BLaER1 (cell line): ENCODE measurements around the gene MYLK.
A peak's percentile ranks its signal among the peaks of the same experiment; 100 is the strongest.

Experiments
- H3K27ac ChIP-seq: shearing (Covaris generic); formaldehyde crosslinking; 2 replicates; pipeline ENCODE4 v1.8.1; 2022
- H3K27me3 ChIP-seq: shearing (Covaris generic); formaldehyde crosslinking; 2 replicates; pipeline ENCODE4 v1.8.1; 2022
- H3K36me3 ChIP-seq: shearing (Covaris generic); formaldehyde crosslinking; 2 replicates; pipeline ENCODE4 v1.8.1; 2022
- H3K4me1 ChIP-seq: shearing (Covaris generic); formaldehyde crosslinking; 2 replicates; pipeline ENCODE4 v1.8.1; 2022
- H3K4me2 ChIP-seq: shearing (Covaris generic); formaldehyde crosslinking; 2 replicates; pipeline ENCODE4 v1.8.1; 2022
- H3K4me3 ChIP-seq: shearing (Covaris generic); formaldehyde crosslinking; 2 replicates; pipeline ENCODE4 v1.8.1; 2022
- H3K9ac ChIP-seq: shearing (Covaris generic); formaldehyde crosslinking; 2 replicates; pipeline ENCODE4 v1.8.1; 2022
- H3K9me3 ChIP-seq: shearing (Covaris generic); formaldehyde crosslinking; 2 replicates; pipeline ENCODE4 v1.8.1; 2022
- H4K20me1 ChIP-seq: shearing (Covaris generic); formaldehyde crosslinking; 2 replicates; pipeline ENCODE4 v1.8.1; 2022
- Cebpa-rat ChIP-seq: shearing (Covaris generic); IDR thresholded peaks from 2 replicates; pipeline ENCODE4 v1.8.1; 2022

The MYLK gene

DNA sequence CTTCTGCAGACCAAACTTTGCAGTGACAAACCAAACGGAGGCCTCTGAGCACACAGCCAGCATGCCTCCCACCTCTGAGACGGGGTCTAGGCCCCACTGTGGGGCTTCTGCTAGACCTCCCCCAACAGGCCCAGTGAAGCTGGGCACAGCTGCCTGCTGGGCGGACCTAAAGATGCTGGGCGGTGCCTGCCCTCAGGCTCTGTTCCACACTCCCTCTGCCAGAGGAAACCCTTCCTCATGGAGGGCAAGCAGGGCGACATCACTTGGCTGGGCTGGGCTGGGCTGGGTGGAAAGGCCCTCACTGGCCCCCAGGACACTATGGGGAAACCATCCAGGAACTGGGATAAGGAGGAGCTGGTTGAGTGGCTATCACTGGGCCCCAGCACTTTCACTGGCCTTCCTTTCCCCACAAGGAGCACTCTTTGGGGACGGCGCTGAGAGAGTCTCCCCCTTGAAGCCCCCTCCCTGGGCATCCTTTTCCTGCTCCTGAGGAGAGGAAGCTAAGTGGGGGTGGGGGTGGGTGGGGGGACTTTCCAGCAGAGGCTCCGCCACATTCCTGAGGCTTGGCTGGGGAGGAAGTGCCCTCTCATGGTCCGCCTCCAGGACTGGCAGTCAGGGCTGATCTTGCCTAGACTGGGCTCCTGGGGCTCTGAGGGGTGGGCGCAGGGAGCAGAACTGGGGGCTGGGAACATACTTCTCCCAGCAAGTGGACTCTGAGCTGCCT, 201.2 kb downstream of the MYLK start:
- H3K9me3 ChIP-seq = no peaks in the 10 kb centered on the region
- no peak overlapping the region for H3K9ac ChIP-seq
- H3K27me3 ChIP-seq = no peaks in the 10 kb centered on the region
- peaks cover 22% of the 10 kb centered on the region for H3K4me1 ChIP-seq
- no peak overlapping the region for H3K4me3 ChIP-seq
- no peak overlapping the region for H3K4me2 ChIP-seq
- H3K27ac ChIP-seq = no peak overlapping the region
- peaks cover 86% of the 10 kb centered on the region for H3K36me3 ChIP-seq
- no peak for TF ChIP-seq Cebpa-rat
- H4K20me1 ChIP-seq = no peaks in the 10 kb centered on the region

DNA sequence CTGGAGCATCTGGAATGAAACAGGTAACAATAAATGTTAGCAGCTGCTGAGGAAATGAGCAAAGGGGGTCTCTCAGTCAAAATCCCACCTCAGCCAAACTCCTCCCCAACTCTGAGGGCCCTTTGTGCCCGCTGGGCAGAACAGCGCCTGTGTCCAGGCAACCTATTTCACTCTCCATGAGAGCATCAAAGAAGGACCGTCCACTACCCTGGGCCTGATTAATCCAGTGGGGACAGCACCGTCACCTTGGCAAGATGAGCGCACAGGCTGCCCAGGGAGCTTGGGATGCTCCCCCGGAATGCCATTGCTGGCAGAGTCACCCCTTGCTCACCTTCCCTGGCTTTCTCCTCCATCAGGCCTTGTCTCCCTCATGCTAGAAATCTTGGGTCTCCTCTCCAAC, 201.8 kb downstream of the MYLK start:
- Histone ChIP-seq H3K27ac (no peak overlapping the region), H3K4me3 (no peak overlapping the region), H3K4me2 (no peak overlapping the region), H4K20me1 (no peaks in the 10 kb centered on the region), H3K36me3 (peaks cover 85% of the 10 kb centered on the region), H3K27me3 (no peaks in the 10 kb centered on the region), H3K9me3 (no peaks in the 10 kb centered on the region), H3K9ac (no peak overlapping the region), H3K4me1 (peaks cover 17% of the 10 kb centered on the region)
- TF ChIP-seq Cebpa-rat = no peak

DNA sequence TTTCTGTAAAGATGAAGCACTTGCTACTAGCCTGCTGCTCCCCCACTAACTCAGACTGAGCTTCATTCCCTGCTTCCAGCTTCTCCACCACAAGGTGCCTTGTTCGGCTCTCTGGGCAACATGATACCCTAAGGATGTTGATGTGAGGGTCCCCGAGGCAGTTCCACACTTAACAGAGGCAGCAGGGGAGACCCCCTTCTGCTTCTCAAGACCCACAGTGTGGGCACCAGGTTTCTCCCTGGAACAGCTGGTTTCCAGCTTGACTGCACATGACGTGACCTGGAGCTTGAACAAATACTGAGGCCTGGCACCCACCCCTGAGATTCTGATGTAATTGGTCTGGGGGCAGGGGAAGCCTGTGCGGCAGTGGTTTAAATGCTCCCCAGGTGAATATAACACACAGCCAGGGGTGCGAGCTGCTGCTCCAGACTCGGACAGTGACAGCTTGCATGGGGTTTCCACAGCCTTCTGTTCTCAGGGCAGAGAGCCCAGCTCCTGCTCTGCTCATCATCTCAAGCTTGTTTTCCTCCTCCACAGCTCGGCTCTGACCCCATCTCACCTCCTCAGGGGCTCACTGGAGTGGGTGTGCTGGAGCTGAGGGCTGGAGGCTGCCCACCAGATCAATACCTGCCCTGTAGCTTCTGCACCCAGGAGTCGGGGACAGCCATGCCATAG, 204.3 kb downstream of the MYLK start:
- Histone ChIP-seq H3K27ac (no peak overlapping the region), H3K4me3 (no peak overlapping the region), H3K4me1 (peaks cover 15% of the 10 kb centered on the region), H3K9ac (no peak overlapping the region), H4K20me1 (no peaks in the 10 kb centered on the region), H3K4me2 (peak overlapping the region; percentile 1; the same call in 1 of the 2 replicates), H3K36me3 (peaks cover 90% of the 10 kb centered on the region), H3K27me3 (no peaks in the 10 kb centered on the region), H3K9me3 (no peaks in the 10 kb centered on the region)
- TF ChIP-seq Cebpa-rat = no peak

DNA sequence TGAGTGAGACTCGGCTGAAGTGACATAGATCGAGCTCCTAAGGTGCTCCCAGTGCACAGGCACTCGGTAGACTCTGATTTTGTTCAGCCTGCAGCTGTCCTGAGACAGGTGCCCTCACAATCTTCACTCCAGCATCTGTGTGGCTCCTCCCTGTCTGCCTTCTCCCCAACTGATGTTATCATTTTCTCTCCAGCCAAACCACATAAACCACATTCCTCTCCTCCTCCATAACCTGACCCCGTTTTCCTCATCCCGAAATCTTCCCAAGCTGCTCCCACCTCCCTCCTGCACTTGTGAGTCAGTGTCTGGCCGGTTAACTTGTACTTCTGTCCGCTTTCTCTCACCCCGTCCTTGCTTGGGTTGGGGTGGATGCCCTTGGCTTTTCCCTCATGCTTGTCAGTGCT, 206.0 kb downstream of the MYLK start:
- Histone ChIP-seq H4K20me1 (no peaks in the 10 kb centered on the region), H3K9ac (no peak overlapping the region), H3K27me3 (no peaks in the 10 kb centered on the region), H3K4me3 (no peak overlapping the region), H3K4me1 (peaks cover 23% of the 10 kb centered on the region), H3K27ac (no peak overlapping the region), H3K4me2 (no peak overlapping the region), H3K36me3 (peaks cover 80% of the 10 kb centered on the region), H3K9me3 (no peaks in the 10 kb centered on the region)
- TF ChIP-seq Cebpa-rat = no peak

DNA sequence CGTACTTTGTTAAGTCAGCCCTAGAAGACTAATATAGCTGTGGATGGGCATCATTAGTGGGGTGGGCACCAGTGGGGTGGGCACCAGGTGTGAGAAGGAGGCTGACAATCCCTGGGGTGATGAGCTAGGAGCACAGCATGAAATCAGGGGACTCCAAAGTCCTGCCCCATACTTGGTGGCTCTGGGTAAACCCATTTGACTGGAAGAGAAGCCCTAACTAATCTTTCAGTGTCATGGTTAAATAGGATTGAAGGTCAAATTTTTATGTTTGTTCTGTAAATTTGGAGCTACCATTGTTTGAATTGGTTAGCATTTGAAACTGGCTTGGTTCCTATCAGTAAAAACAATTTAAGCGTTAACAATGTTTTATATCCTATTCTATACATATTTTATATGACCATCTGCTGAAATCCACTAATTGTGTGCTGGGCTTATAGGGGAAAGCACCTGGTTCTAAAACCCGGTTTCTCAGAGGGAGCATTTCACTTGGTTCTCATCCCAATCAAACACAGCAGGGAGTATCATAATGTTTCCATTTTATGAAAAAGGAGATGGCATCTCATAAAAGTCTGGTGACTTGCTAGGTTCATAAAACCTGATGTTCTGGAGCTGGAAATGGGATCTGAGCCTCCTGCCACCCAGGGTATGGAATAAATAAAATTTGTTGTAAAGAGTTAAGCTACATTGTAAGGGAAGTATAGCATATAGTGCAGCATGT, 211.5 kb downstream of the MYLK start:
- H3K9me3 ChIP-seq = no peaks in the 10 kb centered on the region

DNA sequence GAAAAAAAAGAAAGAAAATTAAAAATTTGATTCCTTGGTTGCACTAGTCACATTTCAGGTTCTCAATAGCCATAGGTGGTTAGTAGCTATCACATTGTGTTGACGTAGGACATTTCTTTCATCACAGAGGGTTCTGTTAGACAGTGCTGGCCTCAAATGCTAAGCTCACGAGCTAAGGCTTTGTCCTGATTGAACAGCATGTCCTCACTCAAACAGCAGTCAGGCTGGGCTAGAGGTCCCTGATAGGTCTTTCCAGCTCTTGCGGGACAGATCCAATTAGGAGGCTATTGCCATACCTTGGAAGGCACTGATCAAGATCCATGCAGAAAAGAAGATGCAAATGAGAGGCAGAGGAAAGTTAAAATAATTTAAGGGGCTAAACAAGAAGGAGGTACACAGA, 213.4 kb downstream of the MYLK start:
- Histone ChIP-seq H3K27me3 (no peaks in the 10 kb centered on the region), H4K20me1 (no peaks in the 10 kb centered on the region), H3K4me1 (peaks cover 72% of the 10 kb centered on the region), H3K9ac (no peak overlapping the region), H3K36me3 (peaks cover 43% of the 10 kb centered on the region), H3K4me3 (no peak overlapping the region), H3K9me3 (peaks cover 3% of the 10 kb centered on the region; the same call in 1 of the 2 replicates), H3K27ac (no peak overlapping the region), H3K4me2 (no peak overlapping the region)
- no peak for TF ChIP-seq Cebpa-rat

More for the DNA sequence above, 211.5 kb downstream of the MYLK start:
- no peak overlapping the region; the same call in 1 of the 2 replicates for H3K27ac ChIP-seq
- no peak for TF ChIP-seq Cebpa-rat
- peaks cover 50% of the 10 kb centered on the region for H3K36me3 ChIP-seq
- no peak overlapping the region for H3K9ac ChIP-seq
- no peaks in the 10 kb centered on the region for H3K27me3 ChIP-seq
- H3K4me2 ChIP-seq = peak overlapping the region; percentile 23
- H4K20me1 ChIP-seq = no peaks in the 10 kb centered on the region
- no peak overlapping the region for H3K4me3 ChIP-seq
- peaks cover 54% of the 10 kb centered on the region for H3K4me1 ChIP-seq

DNA sequence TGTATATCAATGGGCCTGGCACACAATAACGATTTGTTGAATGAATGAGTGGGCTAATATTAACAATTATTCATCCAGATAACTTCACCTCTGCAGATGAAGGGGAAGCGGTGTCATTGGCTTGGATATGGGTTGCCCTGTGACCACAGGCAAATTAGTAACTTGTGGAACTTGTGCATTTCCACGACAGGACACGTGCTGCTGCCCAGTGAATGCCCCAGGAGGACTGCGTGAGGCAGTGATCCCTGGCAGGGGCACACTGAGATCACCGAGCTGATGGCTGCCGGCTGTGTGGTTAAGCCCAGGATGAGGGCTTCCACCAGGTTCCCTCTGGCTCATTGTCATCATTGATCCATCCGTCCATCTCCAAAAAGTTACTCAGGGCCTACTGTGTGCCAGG, 215.2 kb downstream of the MYLK start:
- peak overlapping the region; percentile 69 for H3K4me2 ChIP-seq
- H3K36me3 ChIP-seq = peaks cover 49% of the 10 kb centered on the region
- peak overlapping the region; percentile 73 for H3K27ac ChIP-seq
- no peak overlapping the region for H3K4me3 ChIP-seq
- H3K9ac ChIP-seq = peak overlapping the region; percentile 18; the same call in 1 of the 2 replicates
- no peak for TF ChIP-seq Cebpa-rat
- H3K4me1 ChIP-seq = peaks cover 83% of the 10 kb centered on the region
- H3K9me3 ChIP-seq = peaks cover 5% of the 10 kb centered on the region; the same call in 1 of the 2 replicates
- H4K20me1 ChIP-seq = no peaks in the 10 kb centered on the region
- no peaks in the 10 kb centered on the region for H3K27me3 ChIP-seq

DNA sequence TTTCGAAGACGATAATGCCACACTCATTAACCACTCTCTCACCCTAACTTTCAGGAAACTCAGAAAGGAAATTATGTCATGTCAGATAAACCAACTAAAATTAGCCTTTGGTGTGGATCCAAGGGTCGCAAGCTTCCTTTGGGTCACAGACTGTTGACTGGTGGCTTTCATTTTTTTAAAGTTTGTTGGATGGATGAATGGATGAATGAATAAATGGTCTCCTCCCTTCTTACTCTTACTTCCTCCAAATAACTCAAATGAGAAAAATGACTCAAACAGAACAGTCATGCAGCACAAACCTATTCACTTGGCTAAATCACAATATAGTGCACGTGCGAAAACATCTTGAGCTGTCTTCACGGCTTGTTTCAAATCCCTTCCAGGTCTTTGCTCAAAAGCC, 216.3 kb downstream of the MYLK start:
- peak overlapping the region; percentile 67; the same call in 1 of the 2 replicates for H3K9ac ChIP-seq

DNA sequence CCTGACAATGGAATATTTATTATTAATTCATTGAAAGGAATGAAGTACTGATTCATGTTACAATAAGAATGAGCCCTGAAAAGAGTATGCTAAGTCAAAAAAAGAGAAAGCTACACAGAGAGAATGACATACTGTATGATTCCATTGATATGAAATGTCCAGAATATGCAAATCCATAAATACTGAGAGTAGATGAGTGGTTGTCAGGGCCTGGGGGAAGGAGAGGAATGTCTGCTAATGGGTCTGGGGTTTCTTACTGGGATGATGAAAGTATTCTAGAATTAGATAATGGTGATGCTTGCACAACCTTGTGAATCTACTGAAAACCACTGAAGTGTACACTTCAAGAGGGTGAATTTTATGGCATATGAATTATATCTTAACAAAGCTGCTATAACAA, 219.4 kb downstream of the MYLK start:
- no peak overlapping the region for H3K27ac ChIP-seq
- H3K4me1 ChIP-seq = peaks cover 93% of the 10 kb centered on the region
- H4K20me1 ChIP-seq = no peaks in the 10 kb centered on the region
- TF ChIP-seq Cebpa-rat = no peak
- H3K9me3 ChIP-seq = peaks cover 5% of the 10 kb centered on the region; the same call in 1 of the 2 replicates
- no peak overlapping the region for H3K9ac ChIP-seq
- H3K4me2 ChIP-seq = no peak overlapping the region
- peaks cover 62% of the 10 kb centered on the region for H3K36me3 ChIP-seq
- no peaks in the 10 kb centered on the region for H3K27me3 ChIP-seq
- no peak overlapping the region for H3K4me3 ChIP-seq

More for the DNA sequence above, 216.3 kb downstream of the MYLK start:
- peak overlapping the region; percentile 69 for H3K4me2 ChIP-seq
- H3K4me1 ChIP-seq = peaks cover 83% of the 10 kb centered on the region
- H4K20me1 ChIP-seq = no peaks in the 10 kb centered on the region
- no peak for TF ChIP-seq Cebpa-rat
- H3K4me3 ChIP-seq = no peak overlapping the region
- peaks cover 5% of the 10 kb centered on the region; the same call in 1 of the 2 replicates for H3K9me3 ChIP-seq
- peak overlapping the region; percentile 73 for H3K27ac ChIP-seq
- H3K27me3 ChIP-seq = no peaks in the 10 kb centered on the region
- H3K36me3 ChIP-seq = peaks cover 60% of the 10 kb centered on the region
